Chondrocyte (in vitro differentiated cells): ENCODE data around the gene ITPKB. TPM values are rescaled to one million over a fixed set of nuclear protein-coding genes. Genes with fewer than 3 reads are reported as not detected.
"Not testable (repeated sequence)": the region's sequence is repeated elsewhere in the genome, so short reads cannot be mapped to it uniquely, and the experiment has no call there.

Experiments
- DNase-seq: peaks from one replicate; pipeline ENCODE4 v3.0.0; 2021; ENCODE audit warnings: mixed read lengths, low spot score
- H3K27ac Mint-ChIP-seq: one replicate; pipeline ENCODE4 v1.8.0; 2021; ENCODE audit warnings: mild to moderate bottlenecking, moderate library complexity, mixed read lengths; ENCODE audit not compliant: unreplicated experiment
- H3K27me3 Mint-ChIP-seq: 2 replicates; pipeline ENCODE4 v1.8.0; 2021; ENCODE audit warnings: low read depth, mixed read lengths
- H3K36me3 Mint-ChIP-seq: 2 replicates; pipeline ENCODE4 v1.8.0; 2021; ENCODE audit warnings: low read depth, mixed read lengths
- H3K4me1 Mint-ChIP-seq: 2 replicates; pipeline ENCODE4 v1.8.0; 2021; ENCODE audit warnings: low read depth, mild to moderate bottlenecking, mixed read lengths
- H3K4me3 Mint-ChIP-seq: one replicate; pipeline ENCODE4 v1.8.0; 2021; ENCODE audit warnings: mild to moderate bottlenecking, moderate library complexity, mixed read lengths; ENCODE audit not compliant: unreplicated experiment
- H3K9me3 Mint-ChIP-seq: 2 replicates; pipeline ENCODE4 v1.8.0; 2021; ENCODE audit warnings: low read depth, mixed read lengths
- CTCF ChIP-seq: fragments of 200-600 bp; sonication (generic); IDR thresholded peaks from 2 replicates; pipeline ENCODE4 v1.5.0; 2021; ENCODE audit warnings: antibody characterized with exemption, mild to moderate bottlenecking, moderate library complexity
- total RNA-seq: library from RNA; stranded (reverse); gene quantifications from 3 replicates; pipeline ENCODE4 v1.2.1, GENCODE V29; 2021

Gene ITPKB
- total RNA-seq, 1 donor from 2014 or later: 13.4 TPM

DNA sequence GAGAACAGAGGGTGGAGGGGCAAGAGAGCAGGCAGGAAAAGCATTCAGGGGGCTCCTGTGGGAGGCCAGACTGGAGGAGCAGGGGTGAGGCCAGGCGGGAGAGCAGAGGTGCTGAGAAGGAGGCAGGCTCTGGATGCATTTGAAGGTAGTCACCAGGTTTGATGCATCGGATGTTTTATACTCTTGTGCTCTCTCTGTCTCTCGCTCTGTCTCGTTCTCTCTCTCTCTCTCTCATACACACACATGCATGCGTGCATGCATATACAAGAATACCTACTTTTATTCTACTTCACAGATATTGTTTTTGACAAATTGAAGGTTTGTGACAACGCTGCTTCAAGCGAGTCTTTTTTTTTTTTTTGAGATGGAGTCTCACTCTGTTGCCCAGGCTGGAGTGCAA lies 15.0 kb upstream of the ITPKB start:
- no peak for TF ChIP-seq CTCF
- H3K9me3 Mint-ChIP-seq: peaks cover 5% of the 10 kb centered on the region
- DNase-seq: no peak
- H3K4me1 Mint-ChIP-seq: no peaks in the 10 kb centered on the region
- H3K27me3 Mint-ChIP-seq: no peaks in the 10 kb centered on the region
- peaks cover 1% of the 10 kb centered on the region for H3K36me3 Mint-ChIP-seq
- H3K4me3 Mint-ChIP-seq: no peak overlapping the region
- H3K27ac Mint-ChIP-seq: no peak overlapping the region

- no peaks in the 10 kb centered on the region for H3K27me3 Mint-ChIP-seq
- no peak for DNase-seq
- H3K4me3 Mint-ChIP-seq: no peak overlapping the region
- H3K27ac Mint-ChIP-seq: no peak overlapping the region
- H3K4me1 Mint-ChIP-seq: no peaks in the 10 kb centered on the region
- peaks cover 1% of the 10 kb centered on the region for H3K36me3 Mint-ChIP-seq
- peaks cover 5% of the 10 kb centered on the region for H3K9me3 Mint-ChIP-seq
- TF ChIP-seq CTCF: no peak
Measured at GRCh38 chr1:226751703-226752102, 12.6 kb upstream of the ITPKB start.

- Mint-ChIP-seq H3K9me3 (peaks cover under 1% of the 10 kb centered on the region), H3K27ac (no peak overlapping the region)
- no peak for TF ChIP-seq CTCF
Measured at GRCh38 chr1:226751214-226751613, 12.1 kb upstream of the ITPKB start.

DNA sequence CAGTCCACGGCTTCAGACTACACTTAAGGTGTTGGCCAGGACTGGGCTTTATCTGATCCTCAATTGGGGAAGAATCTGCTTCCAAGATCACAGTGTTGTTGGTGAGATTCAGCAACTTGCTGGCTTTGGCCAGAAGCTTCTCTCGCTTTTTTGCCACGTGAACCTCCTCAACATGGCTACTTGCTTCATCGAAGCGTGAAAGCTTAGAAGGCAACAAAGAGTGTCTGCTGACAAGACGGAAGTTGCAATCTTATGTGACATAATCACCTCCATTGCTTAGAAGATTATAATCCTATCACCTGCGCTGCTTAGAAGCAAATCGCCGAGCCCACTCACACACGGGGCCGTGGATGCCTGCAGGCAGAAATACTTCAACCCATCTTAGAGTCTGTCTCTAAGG lies 10.4 kb upstream of the ITPKB start:
- TF ChIP-seq CTCF: no peak
- no peaks in the 10 kb centered on the region for H3K36me3 Mint-ChIP-seq

More at GRCh38 chr1:226751214-226751613, 12.1 kb upstream of the ITPKB start:
- DNase-seq: no peak
- Mint-ChIP-seq H3K4me1 (no peaks in the 10 kb centered on the region), H3K4me3 (no peak overlapping the region), H3K36me3 (no peaks in the 10 kb centered on the region), H3K27me3 (no peaks in the 10 kb centered on the region)

DNA sequence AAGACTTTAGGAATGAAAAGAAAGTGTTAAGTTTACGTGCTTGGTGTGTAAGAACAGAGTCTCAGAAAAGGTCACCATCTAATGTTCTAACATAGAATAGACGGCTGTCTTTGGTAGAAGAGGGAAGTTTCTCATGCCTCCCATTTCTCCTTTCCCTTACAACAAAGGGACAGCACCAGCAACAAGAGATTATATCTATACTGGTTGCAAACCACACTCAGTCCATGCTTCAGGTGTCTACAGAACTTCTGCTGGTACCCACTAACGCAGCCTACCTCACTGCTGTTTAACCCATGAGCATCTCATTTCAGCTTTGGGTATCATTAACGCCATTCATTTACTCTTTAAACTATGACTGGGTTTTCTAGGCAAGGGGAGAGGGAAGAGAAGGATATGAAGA lies 9.2 kb upstream of the ITPKB start:
- no peak overlapping the region for H3K27ac Mint-ChIP-seq
- H3K9me3 Mint-ChIP-seq: peaks cover 4% of the 10 kb centered on the region
- no peaks in the 10 kb centered on the region for H3K36me3 Mint-ChIP-seq
- no peaks in the 10 kb centered on the region for H3K27me3 Mint-ChIP-seq
- TF ChIP-seq CTCF: no peak
- no peaks in the 10 kb centered on the region for H3K4me1 Mint-ChIP-seq
- no peak for DNase-seq
- no peak overlapping the region for H3K4me3 Mint-ChIP-seq

More for the DNA sequence above, 10.4 kb upstream of the ITPKB start:
- no peak overlapping the region for H3K27ac Mint-ChIP-seq
- no peaks in the 10 kb centered on the region for H3K27me3 Mint-ChIP-seq
- H3K4me3 Mint-ChIP-seq: no peak overlapping the region
- no peak for DNase-seq
- H3K9me3 Mint-ChIP-seq: no peaks in the 10 kb centered on the region
- no peaks in the 10 kb centered on the region for H3K4me1 Mint-ChIP-seq

DNA sequence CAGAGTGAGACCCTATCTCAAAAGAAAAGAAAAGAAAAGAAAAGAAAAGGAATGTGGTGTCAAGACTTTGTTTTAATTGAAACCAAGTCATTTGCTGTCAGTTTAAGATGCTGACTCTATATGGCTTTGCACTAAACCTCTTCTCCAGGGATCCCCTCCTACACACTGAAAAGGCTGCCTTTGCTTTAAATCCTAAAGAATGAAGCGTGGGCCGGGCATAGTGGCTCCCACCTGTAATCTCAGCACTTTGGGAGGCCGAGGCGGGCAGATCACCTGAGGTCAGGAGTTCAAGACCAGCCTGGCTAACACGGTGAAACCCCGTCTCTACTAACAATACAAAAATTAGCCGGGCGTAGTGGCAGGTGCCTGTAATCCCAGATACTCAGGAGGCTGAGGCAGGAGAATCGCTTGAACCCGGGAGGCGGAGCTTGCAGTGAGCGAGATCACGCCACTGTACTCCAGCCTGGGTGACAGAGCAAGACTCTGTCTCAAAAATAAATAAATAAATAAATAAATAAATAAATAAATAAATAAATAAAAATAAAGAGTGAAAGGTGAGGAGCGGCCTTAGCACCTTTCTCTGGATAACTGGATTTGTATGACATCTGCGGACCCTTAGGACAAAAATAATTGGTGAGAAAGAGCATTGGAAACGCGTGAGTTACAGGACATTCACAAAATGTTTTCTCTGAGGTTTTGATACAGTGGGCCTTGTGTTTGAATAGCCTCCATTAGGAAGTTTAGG lies 8.6 kb upstream of the ITPKB start:
- not testable (repeated sequence) for H3K36me3 Mint-ChIP-seq, H3K9me3 Mint-ChIP-seq

More for the DNA sequence above, 8.6 kb upstream of the ITPKB start:
- not testable (repeated sequence) for H3K27ac Mint-ChIP-seq, DNase-seq, H3K4me1 Mint-ChIP-seq, H3K27me3 Mint-ChIP-seq, H3K4me3 Mint-ChIP-seq
